Rectal smooth muscle tissue (tissue), 1 donor: ENCODE data around the gene MTTP.

Experiments used
- H3K27ac ChIP-seq: one replicate; pipeline ENCODE4 v1.7.0; 2013; ENCODE audit warnings: low read depth, low read length, inconsistent platforms
- H3K27me3 ChIP-seq: one replicate; pipeline ENCODE4 v1.7.0; 2013; ENCODE audit warnings: low read length; ENCODE audit not compliant: control insufficient read depth, insufficient read depth
- H3K36me3 ChIP-seq: one replicate; pipeline ENCODE4 v1.7.0; 2013; ENCODE audit warnings: low read length; ENCODE audit not compliant: control insufficient read depth, insufficient read depth
- H3K4me1 ChIP-seq: one replicate; pipeline ENCODE4 v1.7.0; 2013; ENCODE audit warnings: low read length; ENCODE audit not compliant: control insufficient read depth, insufficient read depth
- H3K4me3 ChIP-seq: one replicate; pipeline ENCODE4 v1.7.0; 2013; ENCODE audit warnings: low read length
- H3K9ac ChIP-seq: one replicate; pipeline ENCODE4 v1.7.0; 2013; ENCODE audit warnings: low read length

MTTP gene

DNA sequence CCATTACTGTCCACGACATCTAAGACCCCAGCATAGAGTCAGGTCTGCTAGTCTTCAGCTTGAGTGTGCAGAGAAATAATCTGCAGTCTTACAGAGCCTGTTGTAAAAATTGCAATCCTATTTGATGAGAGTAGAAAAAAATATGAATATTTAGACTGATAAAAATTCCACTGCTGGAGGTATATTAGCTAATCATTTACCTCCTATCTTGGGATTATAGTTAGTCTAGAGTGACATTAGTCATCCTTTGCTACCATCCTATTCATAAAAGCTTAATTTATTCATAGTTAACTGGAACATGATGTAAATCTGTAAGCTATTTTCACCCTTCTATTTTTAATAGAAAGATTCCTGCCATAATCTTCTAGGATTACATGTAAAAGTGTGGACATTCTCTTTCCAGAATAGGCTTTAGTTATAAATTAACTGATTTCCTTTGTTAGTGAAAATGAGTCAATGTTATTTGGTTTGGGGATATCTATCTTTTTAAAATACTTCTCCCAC, 56.3 kb downstream of the MTTP start:
- no peak overlapping the region for H3K9ac ChIP-seq
- H3K27ac ChIP-seq: no peak overlapping the region
- H3K4me1 ChIP-seq: no peaks in the 10 kb centered on the region
- no peaks in the 10 kb centered on the region for H3K27me3 ChIP-seq
- H3K4me3 ChIP-seq: no peak overlapping the region
- H3K36me3 ChIP-seq: no peaks in the 10 kb centered on the region

DNA sequence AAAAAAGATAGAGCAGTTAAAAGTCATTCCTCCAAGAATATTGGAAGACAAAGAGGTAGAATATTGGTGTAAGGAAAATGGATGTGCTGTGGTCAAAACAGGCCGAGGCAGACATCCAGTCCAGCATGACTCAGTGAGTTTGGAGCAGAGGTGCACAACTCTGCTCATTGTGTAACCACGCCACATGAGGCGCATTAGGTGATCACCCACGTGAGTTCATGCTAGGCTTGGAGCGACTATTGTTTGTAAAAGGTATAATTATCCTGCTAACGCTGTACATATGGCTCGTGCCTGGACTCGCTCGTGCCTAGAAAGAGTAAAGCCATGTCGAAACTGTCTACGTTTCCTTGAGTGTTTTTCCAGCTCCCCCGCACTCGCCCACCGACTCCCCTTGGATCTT, 59.1 kb downstream of the MTTP start:
- Histone ChIP-seq H3K4me1 (no peaks in the 10 kb centered on the region), H3K36me3 (no peaks in the 10 kb centered on the region), H3K27ac (no peak overlapping the region), H3K9ac (no peak overlapping the region), H3K27me3 (no peaks in the 10 kb centered on the region), H3K4me3 (no peak overlapping the region)

DNA sequence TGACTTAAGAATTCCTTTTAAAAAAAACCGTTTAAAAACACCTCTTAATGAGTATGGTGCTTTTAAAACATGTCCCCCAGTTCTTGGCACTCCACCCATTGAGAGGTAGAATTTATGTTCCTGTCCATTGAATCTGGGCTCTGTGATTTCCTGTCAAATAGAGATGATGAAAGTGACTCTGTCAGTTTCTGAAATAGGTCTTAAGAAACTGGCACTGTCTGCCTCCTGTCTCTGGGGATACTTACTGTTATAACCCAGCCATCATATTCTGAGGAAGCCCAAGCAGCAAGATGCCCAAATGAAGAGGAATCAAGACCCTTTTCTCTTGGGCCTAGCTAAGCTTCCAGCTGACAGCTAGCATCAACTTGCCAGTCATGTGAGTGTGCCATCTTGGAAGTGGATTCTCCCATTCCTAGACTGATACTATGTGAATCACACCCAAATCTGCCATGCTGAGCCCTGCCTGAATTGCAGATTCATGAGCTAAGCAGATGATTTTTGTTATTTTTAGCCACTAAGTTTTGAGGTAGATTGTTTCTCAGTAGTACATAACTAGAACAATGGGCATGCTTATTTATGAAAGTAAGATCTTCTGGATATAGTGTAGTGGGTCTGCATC, 60.2 kb downstream of the MTTP start:
- Histone ChIP-seq H3K9ac (no peak overlapping the region), H3K27me3 (no peaks in the 10 kb centered on the region), H3K27ac (no peak overlapping the region), H3K4me1 (no peaks in the 10 kb centered on the region), H3K4me3 (no peak overlapping the region), H3K36me3 (no peaks in the 10 kb centered on the region)

DNA sequence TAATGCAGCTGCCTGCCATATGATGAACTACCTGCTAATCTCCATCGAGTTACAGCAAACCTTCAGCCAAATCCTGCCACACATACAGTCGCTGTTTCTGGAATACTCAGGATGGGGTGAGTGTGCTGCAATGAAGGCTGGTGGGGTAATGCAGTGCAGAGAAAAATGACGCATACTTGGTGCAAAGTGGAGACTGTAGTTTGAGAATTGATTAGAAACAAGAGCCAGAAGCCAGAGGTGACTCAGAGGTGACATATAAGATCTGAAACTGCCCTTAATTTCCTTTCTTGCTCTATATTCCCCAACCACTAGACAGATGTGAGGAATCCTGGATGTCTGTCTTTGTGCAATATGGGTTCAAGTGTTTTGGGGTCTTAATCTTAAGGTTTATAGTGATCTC, 61.0 kb downstream of the MTTP start:
- H3K27ac ChIP-seq: no peak overlapping the region
- no peak overlapping the region for H3K9ac ChIP-seq
- no peaks in the 10 kb centered on the region for H3K4me1 ChIP-seq
- H3K36me3 ChIP-seq: no peaks in the 10 kb centered on the region
- no peak overlapping the region for H3K4me3 ChIP-seq
- no peaks in the 10 kb centered on the region for H3K27me3 ChIP-seq

DNA sequence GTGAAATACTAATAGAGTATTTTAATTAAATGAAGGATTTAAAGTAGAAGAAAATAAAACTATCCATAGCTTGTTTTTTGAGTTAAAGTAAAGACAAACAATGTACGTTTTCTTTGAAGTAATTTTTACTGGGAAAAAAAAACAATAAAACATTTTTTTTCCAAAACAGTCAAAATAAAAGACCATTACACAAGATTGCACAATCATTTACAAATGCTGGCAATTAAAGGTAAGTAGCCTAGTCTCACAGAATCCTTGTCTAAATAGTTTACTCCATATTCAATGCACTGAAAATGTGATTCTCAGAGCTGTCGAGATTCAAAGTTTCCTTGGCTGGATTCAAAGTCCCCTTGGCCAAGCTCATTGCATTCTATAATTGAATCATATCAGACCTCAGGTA, 61.8 kb downstream of the MTTP start:
- no peak overlapping the region for H3K4me3 ChIP-seq
- no peak overlapping the region for H3K9ac ChIP-seq
- no peaks in the 10 kb centered on the region for H3K4me1 ChIP-seq
- no peaks in the 10 kb centered on the region for H3K27me3 ChIP-seq
- no peak overlapping the region for H3K27ac ChIP-seq
- no peaks in the 10 kb centered on the region for H3K36me3 ChIP-seq

DNA sequence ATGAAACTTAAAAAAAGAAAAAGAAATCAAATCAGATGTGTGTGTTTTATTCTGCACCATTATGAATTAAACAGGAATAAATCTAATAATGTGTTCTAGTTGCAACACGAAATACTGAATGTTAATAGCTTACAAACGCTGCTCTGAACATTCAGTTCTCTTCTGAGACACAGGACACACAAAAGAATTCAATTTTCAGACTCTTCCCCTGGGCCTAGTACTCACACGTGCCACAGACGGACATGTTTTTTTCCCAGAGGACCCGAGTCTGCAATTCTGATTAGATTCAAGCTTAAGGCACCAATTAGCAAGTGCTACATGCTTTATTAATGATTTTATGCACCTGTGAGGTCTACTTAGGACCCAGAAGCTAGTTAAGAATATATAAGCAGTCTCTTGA, 62.5 kb downstream of the MTTP start:
- no peaks in the 10 kb centered on the region for H3K4me1 ChIP-seq
- no peak overlapping the region for H3K9ac ChIP-seq
- no peaks in the 10 kb centered on the region for H3K36me3 ChIP-seq

DNA sequence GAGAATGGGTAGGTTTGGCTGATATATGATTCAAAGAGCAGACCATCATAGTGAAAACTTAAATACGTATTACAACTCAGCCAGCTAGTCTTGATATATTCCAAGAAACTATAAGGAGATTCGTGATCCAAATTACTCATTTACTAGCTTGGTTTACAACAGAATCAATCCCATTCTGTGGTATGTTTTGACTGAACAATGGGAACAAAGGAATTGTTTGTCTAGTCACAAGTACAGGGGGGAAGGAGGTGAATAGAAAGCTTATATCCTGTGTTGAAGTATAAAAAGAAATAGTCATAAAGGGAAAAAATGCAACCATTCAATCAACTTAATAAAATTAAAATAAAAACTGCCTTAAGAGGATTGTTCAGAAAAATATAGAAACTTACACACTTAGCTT, 66.1 kb downstream of the MTTP start:
- Histone ChIP-seq H3K4me3 (no peak overlapping the region), H3K36me3 (no peaks in the 10 kb centered on the region), H3K27me3 (no peaks in the 10 kb centered on the region), H3K27ac (no peak overlapping the region), H3K4me1 (peaks cover 6% of the 10 kb centered on the region), H3K9ac (no peak overlapping the region)

More for the DNA sequence above, 62.5 kb downstream of the MTTP start:
- no peak overlapping the region for H3K27ac ChIP-seq
- no peak overlapping the region for H3K4me3 ChIP-seq
- no peaks in the 10 kb centered on the region for H3K27me3 ChIP-seq

DNA sequence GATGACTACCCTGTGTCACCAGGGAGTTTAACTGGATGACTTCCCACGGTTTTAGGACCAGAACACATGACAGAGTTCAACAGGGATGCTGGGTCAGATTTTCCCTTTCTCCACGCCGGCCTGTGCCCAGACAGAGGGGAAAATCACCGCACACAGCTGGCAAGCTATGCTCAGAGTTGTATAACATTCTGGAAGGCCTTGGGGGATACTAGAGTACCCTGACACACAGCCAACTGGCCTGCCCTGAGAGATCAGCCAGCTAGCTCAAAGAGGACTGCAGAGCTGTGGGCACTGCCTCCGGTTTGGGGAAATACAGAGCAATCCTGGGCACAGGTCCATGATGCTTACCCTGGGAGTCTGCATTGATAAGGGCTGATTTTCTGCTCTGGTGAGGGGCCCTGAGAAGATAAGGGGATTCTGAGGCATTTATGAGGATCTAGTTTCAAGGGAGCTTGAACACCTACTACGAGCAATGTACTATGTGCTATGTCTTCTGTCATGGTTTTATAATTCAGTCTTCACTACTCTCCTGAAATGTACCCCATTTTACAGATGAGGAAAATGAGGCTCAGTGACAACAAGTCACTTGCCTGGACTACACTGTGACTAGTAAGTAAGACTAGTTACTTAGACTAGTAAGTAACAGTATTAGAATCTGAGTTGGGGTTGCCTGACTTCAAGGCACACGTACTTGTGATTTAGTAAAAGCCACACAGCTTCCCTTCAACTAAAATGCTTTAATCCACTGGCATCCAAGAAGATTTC, 68.3 kb downstream of the MTTP start:
- Histone ChIP-seq H3K36me3 (no peaks in the 10 kb centered on the region), H3K4me3 (no peak overlapping the region), H3K9ac (no peak overlapping the region), H3K27me3 (no peaks in the 10 kb centered on the region), H3K4me1 (peaks cover 6% of the 10 kb centered on the region), H3K27ac (peak overlapping the region; percentile 25)

DNA sequence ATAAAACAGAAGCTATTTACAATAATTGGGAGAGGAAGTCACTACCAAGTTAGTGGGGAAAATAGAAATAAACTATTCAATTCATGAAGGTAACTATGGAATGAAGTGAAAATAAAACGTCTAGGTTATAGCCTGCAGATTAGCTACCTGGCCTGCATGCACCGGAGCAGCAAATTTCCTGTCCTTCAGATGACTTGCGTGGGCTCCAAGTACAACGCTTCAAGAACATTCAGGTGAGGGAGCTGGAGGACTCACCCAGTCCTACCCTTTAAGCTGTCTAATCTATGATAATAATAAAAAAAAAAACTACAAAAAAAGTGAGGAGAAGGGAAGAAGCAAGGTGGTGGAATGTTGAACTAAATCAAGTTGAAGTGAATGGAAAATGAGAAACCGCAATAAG, 69.8 kb downstream of the MTTP start:
- Histone ChIP-seq H3K4me1 (peaks cover 6% of the 10 kb centered on the region), H3K27ac (no peak overlapping the region), H3K36me3 (no peaks in the 10 kb centered on the region), H3K9ac (no peak overlapping the region), H3K27me3 (no peaks in the 10 kb centered on the region), H3K4me3 (no peak overlapping the region)

DNA sequence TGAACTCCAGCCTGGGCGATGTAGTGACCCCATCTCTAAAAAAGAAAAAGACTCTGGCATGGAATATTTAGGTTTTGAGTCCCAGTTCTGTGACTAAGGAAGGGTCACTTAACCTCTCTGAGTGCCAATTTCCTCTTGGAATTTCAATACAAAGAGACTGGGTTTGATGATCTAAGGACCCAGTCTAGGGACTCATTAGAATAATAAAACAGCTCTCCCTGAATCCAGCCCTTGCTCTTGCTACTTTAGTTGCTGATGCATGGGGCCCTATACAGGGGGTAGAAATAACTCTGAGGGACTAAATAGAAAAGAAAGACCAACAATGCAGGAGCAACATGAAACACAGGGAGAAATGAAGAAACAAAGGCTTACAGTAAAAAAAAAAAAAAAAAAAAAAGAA, 70.4 kb downstream of the MTTP start:
- Histone ChIP-seq H3K9ac (no peak overlapping the region), H3K27me3 (no peaks in the 10 kb centered on the region), H3K27ac (no peak overlapping the region), H3K36me3 (no peaks in the 10 kb centered on the region), H3K4me3 (no peak overlapping the region), H3K4me1 (peaks cover 6% of the 10 kb centered on the region)

DNA sequence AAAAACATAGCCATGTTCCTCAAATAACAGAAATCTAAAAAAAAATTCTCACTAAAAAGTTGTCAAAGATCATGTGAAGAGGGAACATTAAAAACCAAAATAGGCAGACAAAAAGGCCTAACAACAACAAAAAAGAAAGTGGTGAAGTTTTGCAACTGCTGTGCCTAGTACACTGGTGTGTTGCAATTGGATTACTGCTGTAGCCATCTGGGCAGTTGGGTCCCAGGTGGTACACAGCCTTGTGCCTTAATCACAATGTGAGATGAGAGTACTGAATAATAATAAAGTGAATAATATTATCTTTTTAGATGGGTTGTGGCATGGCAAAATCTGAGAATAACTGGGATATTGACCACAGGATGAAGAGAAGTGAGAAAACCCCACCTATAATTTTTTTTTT, 71.0 kb downstream of the MTTP start:
- H3K4me1 ChIP-seq: peaks cover 6% of the 10 kb centered on the region
- H3K9ac ChIP-seq: no peak overlapping the region
- no peaks in the 10 kb centered on the region for H3K36me3 ChIP-seq
- H3K27ac ChIP-seq: no peak overlapping the region
- no peak overlapping the region for H3K4me3 ChIP-seq
- no peaks in the 10 kb centered on the region for H3K27me3 ChIP-seq

DNA sequence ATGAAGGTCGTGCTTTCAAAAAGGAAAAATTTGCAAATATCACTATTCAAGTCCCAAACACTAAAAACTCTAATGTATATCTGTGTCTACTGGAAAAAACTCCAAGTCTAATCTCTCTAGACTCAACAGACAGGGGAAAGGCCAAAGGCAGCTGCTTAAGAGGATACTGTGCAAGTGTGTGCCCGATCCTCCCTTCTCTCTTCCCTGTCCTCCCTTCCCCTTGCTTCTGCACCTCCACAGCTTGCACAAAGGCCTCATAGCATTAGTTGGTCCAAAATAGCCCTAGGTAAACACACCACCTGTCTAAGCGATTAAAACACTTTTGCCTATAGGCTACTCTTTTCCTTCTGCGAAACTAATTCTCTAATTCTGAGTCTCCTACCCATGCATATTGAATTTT, 72.4 kb downstream of the MTTP start:
- Histone ChIP-seq H3K27me3 (no peaks in the 10 kb centered on the region), H3K27ac (no peak overlapping the region), H3K4me1 (peaks cover 6% of the 10 kb centered on the region), H3K4me3 (no peak overlapping the region), H3K36me3 (no peaks in the 10 kb centered on the region), H3K9ac (no peak overlapping the region)

DNA sequence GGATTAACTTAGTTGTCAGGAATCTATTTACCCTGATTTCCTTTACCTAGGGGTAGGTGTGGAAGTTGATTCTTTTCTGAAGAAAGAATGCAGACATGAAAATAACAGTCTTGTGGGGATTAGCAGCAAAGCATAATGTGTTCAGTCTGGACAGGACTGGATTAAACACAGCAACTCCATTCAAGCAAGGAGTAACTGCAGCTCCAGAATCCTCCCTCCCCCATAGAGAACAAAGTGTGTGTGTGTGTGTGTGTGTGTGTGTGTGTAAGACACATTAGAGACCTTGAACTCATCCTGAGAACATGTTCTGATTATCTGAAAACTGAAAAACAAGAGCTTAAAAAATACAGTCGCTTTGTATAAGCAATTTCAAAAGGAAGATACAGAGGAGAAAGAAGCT, 73.7 kb downstream of the MTTP start:
- Histone ChIP-seq H3K4me1 (peaks cover under 1% of the 10 kb centered on the region), H3K4me3 (no peak overlapping the region), H3K27me3 (no peaks in the 10 kb centered on the region), H3K9ac (no peak overlapping the region), H3K36me3 (no peaks in the 10 kb centered on the region), H3K27ac (no peak overlapping the region)
